Mammary epithelial cell (primary cell): ENCODE results near the gene KRT78.

ENCODE experiments used
- CTCF ChIP-seq, 2 donors: IDR thresholded peaks in 1 of 2; conservative IDR thresholded peaks in 1 of 2; 2 replicates each; pipeline ENCODE4 v1.5.1; 2011 to 2012; ENCODE audit warnings: inconsistent platforms in 2 of 2, low read length in 2 of 2, mild to moderate bottlenecking in 2 of 2, control low read depth in 1 of 2, low read depth in 1 of 2; ENCODE audit not compliant: insufficient read depth in 1 of 2; ENCODE audit errors: extremely low read depth in 1 of 2
- EZH2 ChIP-seq: IDR thresholded peaks from 2 replicates; pipeline ENCODE4 v1.6.1; 2012; ENCODE audit warnings: low read length, inconsistent platforms, borderline replicate concordance

GRCh38 chr12:52884526-52885293 lies 35.9 kb upstream of the KRT78 start:
- peak; percentile 75 to 92 for TF ChIP-seq CTCF (conservative IDR thresholded peaks at IDR 0.05 in 1 of 2, IDR thresholded peaks at IDR 0.05 in 1 of 2; ENCODE audit: extremely low read depth in 1 of 2, insufficient read depth in 1 of 2, low read depth in 1 of 2, low read length in 2 of 2)
- no peak for TF ChIP-seq EZH2
